ENCODE data around the gene DAB2IP. TPM values are rescaled to one million over a fixed set of nuclear protein-coding genes. Genes with fewer than 3 reads are reported as not detected.

Gene DAB2IP
- polyA plus RNA-seq, 1 experiment = 20.4 TPM

- H3K27me3 ChIP-seq (ENCODE audit: control insufficient read depth, insufficient read depth, low read length) = peaks cover 10% of the 10 kb centered on the region
Measured at GRCh38 chr9:121815546-121816448, 164.4 kb downstream of the DAB2IP start.

GRCh38 chr9:121816449-121816817, 165.0 kb downstream of the DAB2IP start:
- no peak for DNase-seq (ENCODE audit: low read depth, low spot score)
- CTCF ChIA-PET = interaction anchor here (0.7 kb wide), 1 partner anchor 21 kb away, joined by 7 read pairs; no protein-coding TSS in a partner anchor
- Histone ChIP-seq H3K27ac (ENCODE audit: low read depth, low read length) (no peak overlapping the region), H3K4me3 (ENCODE audit: low read depth, low read length) (no peak overlapping the region), H3K27me3 (ENCODE audit: control insufficient read depth, insufficient read depth, low read length) (peaks cover 7% of the 10 kb centered on the region), H3K9me3 (ENCODE audit: control insufficient read depth, insufficient read depth, low read length) (no peaks in the 10 kb centered on the region; the same call in 1 of the 2 replicates)
- no peak for TF ChIP-seq CTCF (IDR thresholded peaks at IDR 0.05; ENCODE audit: low read depth, low read length)
- POLR2A ChIA-PET = no interaction called here

More at GRCh38 chr9:121815546-121816448, 164.4 kb downstream of the DAB2IP start:
- TF ChIP-seq CTCF (IDR thresholded peaks at IDR 0.05; ENCODE audit: low read depth, low read length) = no peak
- Histone ChIP-seq H3K27ac (ENCODE audit: low read depth, low read length) (no peak overlapping the region), H3K4me3 (ENCODE audit: low read depth, low read length) (no peak overlapping the region), H3K9me3 (ENCODE audit: control insufficient read depth, insufficient read depth, low read length) (no peaks in the 10 kb centered on the region; the same call in 1 of the 2 replicates)
- no peak for DNase-seq (ENCODE audit: low read depth, low spot score)
- ChIA-PET CTCF (interaction anchor here (0.7 kb wide), 1 partner anchor 253 kb away, joined by 3 read pairs; no protein-coding TSS in a partner anchor), POLR2A (no interaction called here)

- POLR2A ChIA-PET = no interaction called here
- no peak overlapping the region for H3K4me3 ChIP-seq (ENCODE audit: low read depth, low read length)
- no peaks in the 10 kb centered on the region for H3K9me3 ChIP-seq (ENCODE audit: control insufficient read depth, insufficient read depth, low read length)
- no peak for DNase-seq (ENCODE audit: low read depth, low spot score)
- no peak overlapping the region for H3K27ac ChIP-seq (ENCODE audit: low read depth, low read length)
- no peak for TF ChIP-seq CTCF (IDR thresholded peaks at IDR 0.05; ENCODE audit: low read depth, low read length)
- CTCF ChIA-PET = interaction anchor here (0.6 to 0.7 kb wide), 2 partner anchors 20 to 38 kb away, joined by 3 to 7 read pairs; no protein-coding TSS in a partner anchor
- H3K27me3 ChIP-seq (ENCODE audit: control insufficient read depth, insufficient read depth, low read length) = peaks cover 7% of the 10 kb centered on the region
Measured at GRCh38 chr9:121816845-121817450, 165.5 kb downstream of the DAB2IP start.

GRCh38 chr9:121817476-121817875, 166.0 kb downstream of the DAB2IP start:
- DNase-seq (ENCODE audit: low read depth, low spot score) = no peak
- TF ChIP-seq CTCF (IDR thresholded peaks at IDR 0.05; ENCODE audit: low read depth, low read length) = no peak
- Histone ChIP-seq H3K9me3 (ENCODE audit: control insufficient read depth, insufficient read depth, low read length) (no peaks in the 10 kb centered on the region), H3K27me3 (ENCODE audit: control insufficient read depth, insufficient read depth, low read length) (peaks cover 5% of the 10 kb centered on the region), H3K27ac (ENCODE audit: low read depth, low read length) (no peak overlapping the region), H3K4me3 (ENCODE audit: low read depth, low read length) (no peak overlapping the region)
- ChIA-PET POLR2A (no interaction called here), CTCF (interaction anchor here (0.6 kb wide), 1 partner anchor 37 kb away, joined by 3 read pairs; no protein-coding TSS in a partner anchor)
